D721Med (cell line): ENCODE results near the gene OAT.

Experiments used
- DNase-seq: peaks from one replicate; pipeline ENCODE4 v3.0.0; 2011; ENCODE audit warnings: low spot score; ENCODE audit not compliant: insufficient read length
- FAIRE-seq: peaks from 2 replicates; lab custom pipeline; 2011; peaks lifted over from hg19 to GRCh38; lab: Jason Lieb, UNC
- TF ChIP-seq, protein P1 (sequence below): IDR thresholded peaks from 2 replicates; pipeline ENCODE4 v1.5.1; 2012; ENCODE audit warnings: mild to moderate bottlenecking, control low read depth; ENCODE audit not compliant: insufficient read depth; ENCODE audit errors: missing control alignments

Gene OAT

DNA sequence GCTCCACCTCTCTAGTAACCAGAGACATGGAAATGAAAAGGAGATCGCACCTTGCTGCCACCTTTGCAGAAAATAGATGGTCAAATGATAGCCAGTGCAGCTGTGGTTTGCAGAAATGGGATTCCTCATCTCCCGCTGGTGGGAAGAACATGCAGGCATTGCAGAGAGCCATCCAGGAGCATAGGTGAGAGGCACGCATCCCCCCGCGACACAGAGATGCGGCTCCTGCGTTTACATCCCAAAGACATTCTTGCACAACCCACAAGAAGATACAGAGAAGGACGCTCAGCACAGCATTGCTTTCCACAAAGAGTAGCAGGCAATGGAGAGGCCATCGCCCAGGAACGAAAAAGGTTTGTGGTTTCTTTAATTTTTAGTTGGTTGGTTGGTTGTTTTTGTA lies 56.2 kb downstream of the OAT start:
- no peak for DNase-seq
- TF ChIP-seq, protein P1, sequence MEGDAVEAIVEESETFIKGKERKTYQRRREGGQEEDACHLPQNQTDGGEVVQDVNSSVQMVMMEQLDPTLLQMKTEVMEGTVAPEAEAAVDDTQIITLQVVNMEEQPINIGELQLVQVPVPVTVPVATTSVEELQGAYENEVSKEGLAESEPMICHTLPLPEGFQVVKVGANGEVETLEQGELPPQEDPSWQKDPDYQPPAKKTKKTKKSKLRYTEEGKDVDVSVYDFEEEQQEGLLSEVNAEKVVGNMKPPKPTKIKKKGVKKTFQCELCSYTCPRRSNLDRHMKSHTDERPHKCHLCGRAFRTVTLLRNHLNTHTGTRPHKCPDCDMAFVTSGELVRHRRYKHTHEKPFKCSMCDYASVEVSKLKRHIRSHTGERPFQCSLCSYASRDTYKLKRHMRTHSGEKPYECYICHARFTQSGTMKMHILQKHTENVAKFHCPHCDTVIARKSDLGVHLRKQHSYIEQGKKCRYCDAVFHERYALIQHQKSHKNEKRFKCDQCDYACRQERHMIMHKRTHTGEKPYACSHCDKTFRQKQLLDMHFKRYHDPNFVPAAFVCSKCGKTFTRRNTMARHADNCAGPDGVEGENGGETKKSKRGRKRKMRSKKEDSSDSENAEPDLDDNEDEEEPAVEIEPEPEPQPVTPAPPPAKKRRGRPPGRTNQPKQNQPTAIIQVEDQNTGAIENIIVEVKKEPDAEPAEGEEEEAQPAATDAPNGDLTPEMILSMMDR: no peak
- FAIRE-seq: no peak

DNA sequence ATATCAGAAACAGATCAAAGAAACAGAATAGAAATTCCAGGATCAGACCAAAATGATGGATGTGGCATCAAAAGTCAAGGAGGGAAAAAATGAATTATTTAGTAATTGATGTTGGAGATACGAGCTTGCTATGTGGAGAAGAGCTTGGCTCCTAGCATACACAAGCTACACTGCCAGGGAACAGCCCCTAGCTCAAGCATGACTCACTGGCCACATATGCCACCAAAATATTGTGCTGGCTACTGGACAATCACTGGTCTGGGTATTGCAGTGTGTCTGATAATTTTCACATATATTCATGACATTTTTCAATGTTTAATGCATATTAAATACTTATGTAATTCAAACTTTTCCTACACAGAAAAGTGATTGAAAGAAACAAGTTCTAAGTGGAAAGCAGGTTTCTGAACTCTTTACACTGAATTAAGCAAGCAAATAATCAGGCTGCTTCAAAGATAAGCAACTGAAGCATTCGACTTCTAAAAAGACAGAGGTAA lies 59.3 kb downstream of the OAT start:
- TF ChIP-seq, protein P1: no peak
- no peak for FAIRE-seq
- no peak for DNase-seq

DNA sequence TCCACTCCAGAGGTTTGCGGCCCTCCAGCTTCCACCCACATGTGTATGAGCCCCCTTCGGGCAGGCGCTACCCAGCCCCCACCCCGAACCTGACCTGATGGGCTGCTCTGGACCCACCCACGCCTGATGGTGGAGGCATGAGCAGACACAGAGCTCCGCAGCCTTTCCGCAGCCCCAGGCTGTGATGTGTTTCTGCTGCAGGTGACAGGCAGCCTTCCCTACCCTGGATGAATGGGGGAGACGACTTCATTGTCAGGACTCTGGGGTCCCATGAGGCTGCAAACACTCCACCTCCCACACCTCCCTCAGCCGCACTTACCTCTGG lies 61.2 kb downstream of the OAT start:
- DNase-seq (no peak), FAIRE-seq (no peak)
- TF ChIP-seq, protein P1: no peak

DNA sequence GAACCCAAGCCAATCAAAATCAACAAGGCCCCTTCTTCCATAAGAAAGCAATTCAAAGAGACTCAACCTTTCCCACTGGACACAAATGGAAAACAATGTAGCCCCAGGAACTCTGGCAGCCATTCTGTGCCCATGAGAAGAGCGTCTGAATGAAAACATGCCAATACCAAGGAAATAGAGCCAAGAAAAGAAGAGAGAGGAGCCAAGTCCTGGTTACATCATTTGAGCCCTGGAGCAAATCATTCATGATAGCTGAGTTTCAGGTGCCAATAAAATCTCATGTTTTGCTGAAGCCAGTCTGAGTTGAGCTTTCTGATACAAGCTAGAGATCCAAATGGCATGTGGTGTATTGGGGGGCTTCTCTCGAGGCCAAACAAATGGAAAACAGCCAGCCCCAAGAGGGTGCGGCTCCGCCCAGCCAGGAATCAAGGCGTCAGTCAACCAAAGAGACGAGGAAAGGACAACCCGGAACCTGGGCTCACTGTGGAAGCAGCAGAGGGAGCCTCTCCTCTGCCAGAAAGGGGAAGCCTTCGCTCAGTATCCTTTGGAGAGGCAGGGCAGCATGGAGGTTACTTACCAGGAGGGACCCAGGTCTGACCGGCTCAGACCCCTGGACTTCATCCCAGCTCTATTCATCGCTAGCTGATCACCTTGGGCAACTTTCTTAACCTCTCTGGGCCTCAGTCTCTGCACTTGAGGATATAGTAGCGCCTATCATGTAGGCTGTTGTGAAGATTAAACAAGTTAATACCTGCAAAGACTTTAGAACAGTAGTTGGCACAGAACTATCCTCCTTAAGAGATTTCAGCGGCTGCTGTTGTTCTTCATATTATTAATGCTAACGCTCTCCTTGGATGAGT lies 61.8 kb downstream of the OAT start:
- FAIRE-seq: no peak
- DNase-seq: no peak
- TF ChIP-seq, protein P1: no peak

DNA sequence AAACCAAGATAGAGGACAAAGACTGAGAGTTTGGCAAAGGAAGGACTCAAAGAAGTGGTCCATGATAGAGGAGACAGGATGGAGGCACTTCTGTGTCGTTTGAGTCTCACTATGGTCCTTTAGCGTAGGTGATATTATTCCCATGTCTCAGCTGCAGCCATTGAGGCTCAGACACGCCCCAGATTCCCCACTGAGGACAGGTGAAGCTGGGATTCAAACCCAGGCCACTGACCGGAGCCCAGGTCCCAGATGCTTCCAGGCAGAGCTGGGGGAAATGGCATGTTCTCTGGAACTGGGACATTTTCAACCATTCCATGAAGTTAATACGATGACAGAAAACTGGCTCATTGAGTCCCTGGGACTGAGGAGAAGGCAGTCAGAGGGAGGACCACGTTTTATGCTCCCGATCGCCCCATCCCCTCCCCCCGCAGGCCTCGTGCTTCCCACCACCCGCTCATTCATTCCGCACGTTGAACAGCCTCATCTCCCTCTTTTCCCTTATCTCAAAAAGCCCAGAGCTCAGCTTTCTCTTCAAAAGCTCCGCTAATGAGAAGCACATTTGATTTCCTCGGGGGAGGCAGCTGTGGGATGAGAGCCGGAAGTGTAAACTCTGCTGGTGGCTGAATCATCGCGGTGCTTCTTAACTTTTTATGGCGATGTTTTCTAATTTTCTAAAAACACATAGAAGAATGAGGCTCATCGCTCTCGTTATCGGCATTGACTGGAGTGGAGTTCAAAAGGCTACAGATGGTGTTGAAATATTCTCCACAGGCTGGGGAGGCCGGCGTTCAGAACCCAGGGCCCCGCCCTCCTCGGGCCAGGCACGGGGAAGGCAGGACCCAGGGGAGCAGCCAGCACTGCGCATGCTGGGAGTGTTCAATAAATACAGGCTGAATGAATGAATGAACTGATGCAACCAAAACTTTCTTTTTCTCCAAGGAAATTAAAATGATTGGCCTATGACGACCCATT lies 64.0 kb downstream of the OAT start:
- DNase-seq: no peak
- TF ChIP-seq, protein P1: no peak
- no peak for FAIRE-seq

DNA sequence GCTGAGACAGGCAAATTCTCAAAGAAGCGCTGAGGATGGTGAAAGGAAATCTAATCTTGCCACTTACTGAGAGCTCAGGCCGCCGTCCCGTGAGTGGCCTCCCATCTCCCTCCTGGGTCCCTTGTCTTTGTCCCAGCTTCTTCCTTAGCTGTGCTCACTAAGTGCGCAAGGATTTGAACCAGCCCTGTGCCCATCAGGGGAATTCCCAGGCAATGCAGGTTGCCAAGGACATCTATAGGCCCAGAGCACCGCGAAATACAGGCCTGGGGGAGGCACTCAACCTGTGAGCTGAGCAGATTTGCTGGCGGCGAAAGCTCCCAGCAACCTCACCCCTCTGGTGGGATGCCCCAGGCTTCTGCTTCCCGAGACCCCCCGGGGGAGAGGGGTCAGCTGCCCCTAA lies 64.8 kb downstream of the OAT start:
- DNase-seq: no peak
- TF ChIP-seq, protein P1: no peak

More for the DNA sequence above, 64.8 kb downstream of the OAT start:
- FAIRE-seq: no peak
